Central memory CD4-positive, alpha-beta T cell (primary cell): ENCODE results near the gene GBA2.

ENCODE experiments used
- DNase-seq: peaks from one replicate; pipeline ENCODE4 v3.0.0; 2022

Gene GBA2

GRCh38 chr9:35690614-35691333 lies 58.3 kb downstream of the GBA2 start:
- DNase-seq, result peak; percentile 27

GRCh38 chr9:35690294-35690613 lies 58.8 kb downstream of the GBA2 start:
- no peak for DNase-seq

GRCh38 chr9:35689542-35690293 lies 59.3 kb downstream of the GBA2 start, which contains the start of gene TPM2:
TSS of gene TPM2 (minus strand) at chr9:35689925. CDS start at chr9:35689817, 108 bp downstream.
- DNase-seq, result no peak

DNA sequence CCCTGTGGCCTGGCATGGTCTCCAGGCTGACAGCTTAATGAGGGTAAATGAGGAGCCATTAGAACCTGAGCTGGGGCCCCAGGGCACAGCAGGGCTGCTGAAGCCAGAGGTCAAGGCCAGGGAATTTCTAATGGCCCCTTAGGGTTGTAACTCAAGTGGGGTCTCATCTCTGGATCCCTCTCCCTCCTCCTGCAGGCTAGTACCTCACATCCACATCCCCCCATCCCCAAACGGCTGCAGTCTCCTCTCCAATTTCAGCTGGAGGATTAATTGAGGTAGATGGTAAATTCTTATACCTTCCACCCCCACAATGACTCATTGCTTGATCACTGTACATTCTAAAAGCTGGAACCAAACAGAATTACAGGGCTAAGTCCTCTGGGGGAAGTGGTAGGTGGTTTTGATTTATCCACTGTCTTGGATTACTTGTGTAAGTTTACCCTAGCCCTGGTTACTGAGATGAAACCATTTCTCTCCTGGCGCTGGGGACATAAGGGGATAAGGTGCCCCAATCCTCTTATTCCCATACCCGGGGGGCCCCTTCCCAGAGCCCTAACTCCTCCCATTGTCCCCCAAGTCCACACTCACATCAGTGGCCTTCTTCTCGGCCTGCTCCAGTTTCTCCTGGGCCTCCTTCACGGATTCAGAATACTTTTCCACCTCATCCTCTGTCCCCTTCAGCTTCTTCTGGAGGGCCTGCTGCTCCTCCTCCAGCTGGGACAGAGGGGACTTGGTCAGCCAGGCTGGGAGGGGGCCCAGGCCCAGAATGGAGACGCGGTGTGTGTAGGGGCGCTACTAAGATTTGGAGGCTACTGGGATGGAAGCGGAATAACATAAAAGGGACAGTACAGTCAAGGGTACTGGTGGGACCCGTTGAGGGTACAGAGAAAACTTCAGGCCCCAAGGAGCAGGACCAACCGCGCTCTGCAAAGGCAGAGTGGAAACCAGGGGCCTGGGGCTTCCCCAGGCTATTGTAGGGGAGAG lies 60.2 kb downstream of the GBA2 start:
- DNase-seq, result no peak

DNA sequence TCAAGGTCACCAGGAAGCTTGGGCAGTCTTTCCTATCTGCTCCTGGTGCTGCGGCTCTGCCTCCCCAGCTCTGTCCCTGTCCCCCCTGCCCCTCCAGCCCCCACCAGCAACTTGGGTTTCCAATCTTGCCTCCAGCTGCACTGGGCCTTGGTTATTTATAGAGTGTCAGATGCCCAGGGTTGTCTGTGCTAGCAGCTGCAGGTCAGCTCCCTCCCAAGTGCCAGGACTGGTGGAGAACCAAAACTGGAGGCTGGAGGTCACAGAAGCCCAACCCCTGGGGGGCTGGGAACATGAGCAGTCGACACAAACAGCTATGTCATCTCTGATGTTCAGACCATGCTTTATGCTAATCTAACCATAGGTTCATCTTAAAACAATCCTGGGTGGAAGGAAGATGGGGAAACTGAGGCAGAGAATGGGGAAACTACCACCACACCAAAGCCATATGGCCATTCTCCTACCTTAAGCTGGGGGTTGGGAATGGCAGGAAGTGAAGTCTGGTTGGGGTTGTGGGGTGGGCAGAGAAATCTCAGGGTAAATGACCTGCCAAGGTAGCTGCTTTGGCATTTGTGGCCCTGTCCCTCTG lies 61.0 kb downstream of the GBA2 start:
- DNase-seq, result no peak

DNA sequence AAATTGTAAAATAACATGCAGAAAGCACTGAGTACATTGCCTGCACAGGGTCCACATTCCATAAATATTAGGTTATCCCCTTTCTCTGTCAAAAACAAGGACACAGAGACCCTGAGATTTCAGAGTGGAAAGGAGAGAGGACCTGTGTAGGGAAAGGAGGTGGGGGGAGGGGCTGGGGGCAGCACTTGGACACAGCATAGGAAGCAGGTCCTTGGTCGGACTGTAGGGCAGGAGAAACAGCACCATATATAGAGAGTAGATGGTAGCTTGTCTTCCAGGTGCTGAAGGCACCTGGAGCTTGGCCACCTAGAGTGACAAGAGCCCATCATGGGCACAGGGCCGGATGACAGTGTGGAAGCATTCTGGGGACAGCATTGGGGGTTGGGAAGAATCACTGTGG lies 61.7 kb downstream of the GBA2 start:
- DNase-seq, result no peak
